ENCODE measurements around the gene CCDC167. TPM values are rescaled to one million over a fixed set of nuclear protein-coding genes. Genes with fewer than 3 reads are reported as not detected.
A peak's percentile ranks its signal among the peaks of the same experiment; 100 is the strongest.

Gene CCDC167
- total and polyA plus RNA-seq, 2 donors (not counting 1 experiment from before 2014, with no cell fraction given), result 8.3 to 35.7 TPM

DNA sequence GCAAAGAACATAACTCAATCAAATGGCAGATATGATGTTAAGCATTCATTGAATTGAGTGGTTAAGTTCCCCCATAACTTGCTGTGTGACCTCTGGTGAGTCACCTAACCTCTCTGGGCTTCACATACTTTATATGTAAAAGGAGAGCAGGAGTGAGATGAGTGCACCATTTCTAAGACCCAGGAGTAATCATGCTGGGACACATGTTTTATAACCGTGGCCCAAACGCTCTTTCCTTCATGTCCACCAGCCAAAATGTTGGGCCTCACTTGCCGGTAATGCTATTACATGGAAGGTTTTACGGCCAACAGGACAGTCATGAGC is 40.3 kb upstream of the CCDC167 start:
- Histone ChIP-seq H4K20me1 (ENCODE audit: control insufficient read depth, extremely low read depth, insufficient read depth, low read length) (peaks cover 2% of the 10 kb centered on the region), H3K4me3 (replicated peaks in 1 of 4; ENCODE audit: control extremely low read depth in 1 of 4, insufficient read depth in 1 of 4, low read depth in 3 of 4, low read length in 4 of 4) (no peak overlapping the region), H3K36me3 (ENCODE audit: control insufficient read depth, insufficient read depth, low read length) (no peaks in the 10 kb centered on the region), H3K4me1 (ENCODE audit: control insufficient read depth, extremely low read depth, insufficient read depth, low read length) (no peaks in the 10 kb centered on the region), H3K79me2 (ENCODE audit: control insufficient read depth, insufficient read depth, low read length) (no peaks in the 10 kb centered on the region), H3K4me2 (ENCODE audit: extremely low read depth, insufficient read depth, low read length) (no peak overlapping the region), H3K27me3 (ENCODE audit: control insufficient read depth, insufficient read depth, low read length) (peaks cover 45% of the 10 kb centered on the region), H3K9me3 (ENCODE audit: control insufficient read depth, insufficient read depth, low read depth, low read length) (no peaks in the 10 kb centered on the region), H2AFZ (ENCODE audit: low read length) (no peak overlapping the region), H3K27ac (ENCODE audit: insufficient read depth, low read length) (no peak overlapping the region), H3K9ac (ENCODE audit: insufficient read depth, low read length) (no peak overlapping the region)
- no peak for DNase-seq (ENCODE audit: low read depth in 2 of 2)
- TF ChIP-seq EZH2 (IDR thresholded peaks at IDR 0.05; ENCODE audit: low read length, missing control alignments), result no peak
- no peak for TF ChIP-seq CTCF (conservative IDR thresholded peaks at IDR 0.05 in 1 of 2, IDR thresholded peaks at IDR 0.05 in 1 of 2; ENCODE audit: low read depth in 1 of 2, low read length in 2 of 2)

GRCh38 chr6:37539171-37540028 is 39.7 kb upstream of the CCDC167 start:
- no peak overlapping the region for H3K9ac ChIP-seq (ENCODE audit: insufficient read depth, low read length)
- H3K4me2 ChIP-seq (ENCODE audit: extremely low read depth, insufficient read depth, low read length), result no peak overlapping the region
- no peaks in the 10 kb centered on the region for H3K36me3 ChIP-seq (ENCODE audit: control insufficient read depth, insufficient read depth, low read length)
- H3K79me2 ChIP-seq (ENCODE audit: control insufficient read depth, insufficient read depth, low read length), result no peaks in the 10 kb centered on the region
- H3K27me3 ChIP-seq (ENCODE audit: control insufficient read depth, insufficient read depth, low read length), result peaks cover 43% of the 10 kb centered on the region
- no peak for DNase-seq (ENCODE audit: low read depth in 2 of 2)
- H3K27ac ChIP-seq (ENCODE audit: insufficient read depth, low read length), result no peak overlapping the region
- TF ChIP-seq CTCF (conservative IDR thresholded peaks at IDR 0.05 in 1 of 2, IDR thresholded peaks at IDR 0.05 in 1 of 2; ENCODE audit: low read depth in 1 of 2, low read length in 2 of 2) (no peak), EZH2 (IDR thresholded peaks at IDR 0.05; ENCODE audit: low read length, missing control alignments) (no peak)
- H3K9me3 ChIP-seq (ENCODE audit: control insufficient read depth, insufficient read depth, low read depth, low read length), result no peaks in the 10 kb centered on the region
- H3K4me3 ChIP-seq (replicated peaks in 1 of 4; ENCODE audit: control extremely low read depth in 1 of 4, insufficient read depth in 1 of 4, low read depth in 3 of 4, low read length in 4 of 4), result no peak overlapping the region
- H2AFZ ChIP-seq (ENCODE audit: low read length), result no peak overlapping the region
- H4K20me1 ChIP-seq (ENCODE audit: control insufficient read depth, extremely low read depth, insufficient read depth, low read length), result peaks cover 2% of the 10 kb centered on the region
- no peaks in the 10 kb centered on the region for H3K4me1 ChIP-seq (ENCODE audit: control insufficient read depth, extremely low read depth, insufficient read depth, low read length)

- no peaks in the 10 kb centered on the region for H3K4me1 ChIP-seq (ENCODE audit: control insufficient read depth, extremely low read depth, insufficient read depth, low read length)
- H4K20me1 ChIP-seq (ENCODE audit: control insufficient read depth, extremely low read depth, insufficient read depth, low read length), result peaks cover 2% of the 10 kb centered on the region
- no peak overlapping the region for H3K27ac ChIP-seq (ENCODE audit: insufficient read depth, low read length)
- H3K4me2 ChIP-seq (ENCODE audit: extremely low read depth, insufficient read depth, low read length), result no peak overlapping the region
- no peak for DNase-seq (ENCODE audit: low read depth in 2 of 2)
- no peaks in the 10 kb centered on the region for H3K36me3 ChIP-seq (ENCODE audit: control insufficient read depth, insufficient read depth, low read length)
- TF ChIP-seq CTCF (conservative IDR thresholded peaks at IDR 0.05 in 1 of 2, IDR thresholded peaks at IDR 0.05 in 1 of 2; ENCODE audit: low read depth in 1 of 2, low read length in 2 of 2), result peak in 1 of 2 donors; percentile 34
- no peak for TF ChIP-seq EZH2 (IDR thresholded peaks at IDR 0.05; ENCODE audit: low read length, missing control alignments)
- peaks cover 48% of the 10 kb centered on the region for H3K27me3 ChIP-seq (ENCODE audit: control insufficient read depth, insufficient read depth, low read length)
- no peak overlapping the region for H2AFZ ChIP-seq (ENCODE audit: low read length)
- H3K4me3 ChIP-seq (replicated peaks in 1 of 4; ENCODE audit: control extremely low read depth in 1 of 4, insufficient read depth in 1 of 4, low read depth in 3 of 4, low read length in 4 of 4), result no peak overlapping the region
- no peaks in the 10 kb centered on the region for H3K79me2 ChIP-seq (ENCODE audit: control insufficient read depth, insufficient read depth, low read length)
- H3K9me3 ChIP-seq (ENCODE audit: control insufficient read depth, insufficient read depth, low read depth, low read length), result no peaks in the 10 kb centered on the region
- no peak overlapping the region for H3K9ac ChIP-seq (ENCODE audit: insufficient read depth, low read length)
Measured at GRCh38 chr6:37538107-37538506, 38.4 kb upstream of the CCDC167 start.

Measured in fibroblast of lung (primary cell).